UCSD-AML1 (cell line): ENCODE measurements around the gene CLRN1.

Experiments
- DNase-seq: peaks from one replicate; lab custom pipeline; 2025; ENCODE audit not compliant: unreplicated experiment; lab: John Stamatoyannopoulos, UW

CLRN1 gene

DNA sequence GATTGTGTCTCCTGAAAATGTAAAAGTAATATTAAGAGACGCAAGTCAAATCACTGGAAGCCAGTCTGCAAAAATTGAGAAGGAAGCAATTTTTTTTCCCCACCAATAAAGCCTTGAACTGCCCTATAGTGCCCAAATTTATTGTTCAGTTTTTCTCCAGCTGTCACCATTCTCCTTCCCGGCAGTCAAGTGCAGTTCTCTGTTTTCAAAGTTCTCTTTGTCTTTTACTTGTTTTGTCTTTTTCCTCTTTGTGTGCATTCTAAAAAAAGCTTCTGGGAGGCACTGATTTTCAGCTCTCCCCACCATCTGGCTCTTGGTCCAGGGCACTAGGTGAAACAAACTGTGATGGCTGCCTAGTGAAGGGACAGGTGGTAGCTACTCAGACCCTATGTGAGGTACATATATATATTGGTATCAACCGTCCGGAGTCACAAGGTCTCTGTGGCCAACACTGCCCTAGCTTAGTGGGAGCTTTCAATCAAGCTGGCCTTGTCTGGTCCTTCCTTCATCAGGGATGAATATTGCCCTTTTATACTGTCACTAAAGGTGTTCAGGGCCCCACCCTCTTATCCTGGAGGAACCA lies 6.1 kb upstream of the CLRN1 start:
- no peak for DNase-seq

- no peak for DNase-seq
These were observed 3.5 kb upstream of the CLRN1 start for GRCh38 chr3:150975992-150976368.

DNA sequence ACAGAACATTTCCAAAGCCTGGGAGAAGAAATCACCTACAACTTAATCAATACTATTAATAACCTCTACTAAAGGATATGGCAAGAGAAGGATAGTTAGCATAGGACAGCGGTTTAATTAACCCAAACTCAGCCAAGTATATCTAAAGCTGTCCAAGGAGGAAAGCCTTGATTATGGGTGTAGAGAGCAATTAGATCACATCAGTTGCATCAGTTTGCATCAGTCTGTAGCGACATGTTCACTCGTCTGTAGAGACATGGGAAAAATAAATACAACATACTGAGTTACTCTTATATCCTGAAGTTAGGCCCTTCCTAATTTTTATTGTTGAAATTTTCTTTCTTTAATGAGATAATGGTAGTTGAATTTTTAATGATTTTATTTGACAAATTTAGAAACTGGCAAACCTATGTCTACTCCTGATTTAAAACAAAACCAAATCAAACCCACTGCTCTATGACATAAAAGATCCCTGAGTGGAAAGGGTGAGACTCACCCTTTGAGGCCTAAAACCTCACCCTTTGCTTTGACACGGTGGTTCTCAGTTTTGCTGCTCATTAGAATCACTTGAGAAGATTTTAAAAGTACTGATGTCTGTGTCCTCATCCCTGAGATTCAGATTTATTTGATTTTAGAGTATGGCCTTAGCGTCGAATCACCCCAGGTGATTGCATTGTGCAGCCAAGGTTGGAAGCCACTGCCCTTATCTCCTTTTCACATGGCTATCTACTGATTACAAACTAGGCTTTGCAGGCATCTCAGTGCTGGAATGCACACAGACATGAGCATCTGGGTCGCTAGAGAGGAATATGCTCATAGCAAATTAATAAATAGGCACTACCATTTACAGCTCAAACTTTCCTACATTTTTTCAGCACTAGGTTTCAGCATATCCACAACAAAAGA lies 2.8 kb upstream of the CLRN1 start:
- DNase-seq = no peak

- no peak for DNase-seq
These were observed 1.7 kb downstream of the CLRN1 start for GRCh38 chr3:150970665-150971324.

DNA sequence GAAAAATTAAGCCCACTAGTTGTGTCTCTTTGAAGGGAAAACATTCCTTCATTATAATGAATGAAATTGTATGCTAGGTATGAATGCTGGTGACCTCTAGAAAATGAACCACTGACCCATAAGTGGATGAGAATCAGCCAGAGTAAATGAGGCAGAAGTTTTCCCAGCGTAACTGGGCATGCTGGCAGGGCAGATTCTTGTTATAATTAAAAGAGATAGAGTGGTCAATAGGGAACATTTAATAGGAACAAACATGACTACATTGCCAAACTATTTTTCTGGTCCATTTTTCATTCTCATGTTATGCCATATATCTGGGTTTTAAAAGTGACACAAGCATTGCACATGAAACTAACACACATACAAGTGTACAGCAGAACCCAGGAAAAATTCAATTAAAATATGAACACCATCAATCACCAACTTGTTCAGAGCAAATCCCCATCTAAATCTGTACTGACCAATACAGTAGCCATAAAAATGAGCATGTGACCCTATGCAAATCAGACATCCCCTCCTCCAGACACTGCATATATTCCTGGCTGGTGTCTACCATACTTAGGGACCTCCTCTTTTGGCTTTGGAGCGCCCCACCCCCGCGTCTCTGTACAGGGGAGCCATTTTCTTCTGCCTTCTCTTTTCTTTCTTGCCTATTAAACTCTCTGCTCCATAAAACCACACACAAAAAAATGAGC lies 4.0 kb downstream of the CLRN1 start:
- DNase-seq = no peak

DNA sequence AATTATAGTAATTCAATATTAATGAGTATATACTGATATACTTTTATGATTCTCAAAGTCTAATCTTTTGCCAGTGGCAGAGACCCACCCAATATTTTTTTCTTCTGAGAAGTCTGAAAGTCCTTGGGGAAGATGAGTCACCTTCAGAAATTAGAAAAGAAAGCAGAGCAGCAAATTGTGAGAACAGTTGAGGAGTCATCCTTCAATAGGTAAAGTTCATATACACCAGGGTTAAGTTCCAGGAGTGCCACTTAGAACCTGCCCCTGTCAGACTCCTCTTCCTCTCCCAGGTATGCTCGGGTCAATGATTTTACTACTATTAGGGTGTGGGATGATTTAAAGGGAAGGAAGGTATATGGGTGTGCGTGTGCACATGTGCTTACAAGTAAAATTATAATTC lies 7.1 kb downstream of the CLRN1 start:
- DNase-seq = no peak

- DNase-seq = no peak
These were observed 10.6 kb downstream of the CLRN1 start for GRCh38 chr3:150961949-150962348.

DNA sequence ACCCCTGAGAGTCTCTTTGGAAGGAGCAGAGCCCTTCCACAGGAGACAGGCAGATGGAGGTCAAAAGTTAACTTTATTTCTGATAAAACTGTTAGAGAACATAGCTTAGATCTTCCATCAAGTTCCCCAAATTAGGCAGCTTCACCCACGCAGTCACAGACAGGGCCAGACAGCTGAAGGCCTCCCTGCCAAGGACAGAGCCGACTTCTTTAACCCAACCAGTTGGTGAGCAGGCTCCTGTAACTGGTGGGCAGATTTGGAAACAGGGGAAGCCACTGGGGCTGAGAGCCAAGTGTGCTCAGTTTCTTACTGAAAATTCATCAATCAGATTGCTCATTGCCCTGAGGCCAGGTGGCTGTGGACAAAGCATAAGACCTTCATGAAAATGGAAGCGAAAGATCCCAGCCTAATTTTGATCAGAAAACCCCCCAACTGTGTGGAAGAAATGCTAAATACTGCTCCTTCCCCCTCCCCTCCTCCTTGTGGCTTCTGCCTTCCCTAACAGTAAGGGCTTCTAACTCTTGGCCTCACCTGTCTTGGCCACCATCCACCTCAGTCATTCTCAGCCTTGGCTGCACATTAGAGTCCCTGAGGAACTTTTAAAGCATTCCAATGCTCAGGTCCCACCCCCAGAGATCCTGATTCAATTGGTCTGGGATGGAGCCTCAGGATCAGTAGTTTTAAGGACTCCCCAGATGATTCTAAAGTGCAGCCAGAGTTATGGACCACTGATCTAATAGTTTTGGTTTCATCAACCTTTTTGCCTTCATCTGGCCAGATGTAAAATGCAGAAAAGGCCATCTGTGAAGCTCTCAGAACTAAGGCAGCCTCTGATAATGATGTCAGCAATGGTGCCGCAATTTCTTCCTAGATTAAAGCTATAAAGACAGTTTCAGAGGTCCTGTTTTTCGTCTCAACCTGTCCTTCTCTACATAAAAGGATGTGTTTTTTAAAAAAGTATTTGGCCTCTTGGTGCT lies 11.5 kb downstream of the CLRN1 start:
- DNase-seq = no peak

- DNase-seq = no peak
These were observed 13.8 kb downstream of the CLRN1 start for GRCh38 chr3:150958683-150959082.

- DNase-seq = no peak
These were observed 16.2 kb downstream of the CLRN1 start for GRCh38 chr3:150956376-150956775.

GRCh38 chr3:150951923-150952322 lies 20.6 kb downstream of the CLRN1 start:
- DNase-seq = no peak

- no peak for DNase-seq
These were observed 27.1 kb downstream of the CLRN1 start for GRCh38 chr3:150945226-150946032.

GRCh38 chr3:150942221-150942620 lies 30.3 kb downstream of the CLRN1 start:
- no peak for DNase-seq

DNA sequence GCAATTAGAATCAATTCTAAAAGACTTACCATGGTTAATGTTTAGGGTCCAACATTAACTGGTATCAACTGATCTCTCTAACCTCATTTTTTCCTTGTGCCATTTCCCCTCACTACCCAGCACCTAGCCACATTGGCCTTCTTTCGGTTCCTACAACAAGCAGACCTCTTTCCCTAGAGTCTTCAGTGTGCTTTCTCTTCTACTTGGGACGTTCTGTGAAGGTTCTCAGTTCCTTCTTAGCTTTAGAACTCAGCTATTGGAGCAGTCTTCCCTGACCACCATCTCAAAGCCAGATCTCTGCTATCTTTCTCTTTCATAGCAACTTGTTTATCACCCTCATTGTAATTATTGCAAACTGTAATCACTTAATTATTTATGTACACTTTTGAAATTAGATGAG lies 35.8 kb downstream of the CLRN1 start:
- DNase-seq = no peak

DNA sequence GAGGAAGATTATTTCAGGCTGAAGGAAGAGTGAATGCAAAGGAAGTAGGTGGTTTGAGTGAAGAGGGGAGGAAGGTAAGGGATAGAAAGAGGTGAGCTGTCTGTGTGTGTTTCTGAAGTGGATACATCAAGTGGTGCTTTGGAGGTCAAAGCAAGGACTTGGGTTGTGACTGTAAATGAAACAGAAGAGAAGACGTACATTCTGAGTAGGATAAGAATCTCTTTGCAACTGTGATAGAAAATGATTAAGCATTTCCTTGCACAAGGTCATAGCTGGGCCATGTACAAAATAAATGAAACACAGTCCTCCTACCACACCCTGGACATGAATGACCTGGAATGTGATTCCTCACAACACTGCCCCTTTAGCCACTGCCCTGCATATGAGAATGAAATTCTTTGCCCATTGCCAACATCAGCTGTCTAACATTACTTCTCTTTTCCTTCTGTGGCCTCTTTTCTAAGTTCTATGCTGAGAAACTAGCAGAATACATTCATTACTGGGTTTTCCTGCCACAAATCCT lies 39.0 kb downstream of the CLRN1 start:
- DNase-seq = no peak

- no peak for DNase-seq
These were observed 40.8 kb downstream of the CLRN1 start for GRCh38 chr3:150931745-150932144.

DNA sequence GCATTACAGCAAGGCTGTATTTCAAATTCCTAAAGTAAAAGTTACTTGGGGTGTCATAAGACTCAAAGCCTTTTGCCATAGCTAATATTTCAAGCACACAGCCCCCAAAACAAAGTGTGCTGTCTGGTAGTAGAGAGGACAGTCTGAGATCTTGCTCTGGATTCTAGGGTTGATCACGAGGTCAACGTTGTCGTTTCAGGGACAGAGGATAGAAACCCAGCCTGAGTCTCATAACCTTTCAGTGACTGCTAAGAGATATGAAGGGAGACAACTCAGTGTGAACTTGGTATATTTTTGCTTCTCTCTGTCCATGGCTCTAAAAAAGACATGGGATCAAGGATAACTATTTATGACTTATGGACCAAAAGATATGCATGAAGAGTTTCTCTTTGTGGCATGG lies 41.7 kb downstream of the CLRN1 start:
- no peak for DNase-seq

- DNase-seq = no peak
These were observed 44.3 kb downstream of the CLRN1 start for GRCh38 chr3:150928234-150928633.

- no peak for DNase-seq
These were observed 46.2 kb downstream of the CLRN1 start for GRCh38 chr3:150926328-150926727.
